HPDE6-E6E7 (cell line): Measurements from ENCODE around the gene EXPH5.
A peak's percentile ranks its signal among the peaks of the same experiment; 100 is the strongest.
"Not testable (repeated sequence)": the region's sequence is repeated elsewhere in the genome, so short reads cannot be mapped to it uniquely, and the experiment has no call there.

Source experiments
- DNase-seq: peaks from one replicate; pipeline ENCODE4 v3.0.0; 2011; ENCODE audit warnings: missing footprints; ENCODE audit errors: extremely low spot score

EXPH5 gene, protein sequence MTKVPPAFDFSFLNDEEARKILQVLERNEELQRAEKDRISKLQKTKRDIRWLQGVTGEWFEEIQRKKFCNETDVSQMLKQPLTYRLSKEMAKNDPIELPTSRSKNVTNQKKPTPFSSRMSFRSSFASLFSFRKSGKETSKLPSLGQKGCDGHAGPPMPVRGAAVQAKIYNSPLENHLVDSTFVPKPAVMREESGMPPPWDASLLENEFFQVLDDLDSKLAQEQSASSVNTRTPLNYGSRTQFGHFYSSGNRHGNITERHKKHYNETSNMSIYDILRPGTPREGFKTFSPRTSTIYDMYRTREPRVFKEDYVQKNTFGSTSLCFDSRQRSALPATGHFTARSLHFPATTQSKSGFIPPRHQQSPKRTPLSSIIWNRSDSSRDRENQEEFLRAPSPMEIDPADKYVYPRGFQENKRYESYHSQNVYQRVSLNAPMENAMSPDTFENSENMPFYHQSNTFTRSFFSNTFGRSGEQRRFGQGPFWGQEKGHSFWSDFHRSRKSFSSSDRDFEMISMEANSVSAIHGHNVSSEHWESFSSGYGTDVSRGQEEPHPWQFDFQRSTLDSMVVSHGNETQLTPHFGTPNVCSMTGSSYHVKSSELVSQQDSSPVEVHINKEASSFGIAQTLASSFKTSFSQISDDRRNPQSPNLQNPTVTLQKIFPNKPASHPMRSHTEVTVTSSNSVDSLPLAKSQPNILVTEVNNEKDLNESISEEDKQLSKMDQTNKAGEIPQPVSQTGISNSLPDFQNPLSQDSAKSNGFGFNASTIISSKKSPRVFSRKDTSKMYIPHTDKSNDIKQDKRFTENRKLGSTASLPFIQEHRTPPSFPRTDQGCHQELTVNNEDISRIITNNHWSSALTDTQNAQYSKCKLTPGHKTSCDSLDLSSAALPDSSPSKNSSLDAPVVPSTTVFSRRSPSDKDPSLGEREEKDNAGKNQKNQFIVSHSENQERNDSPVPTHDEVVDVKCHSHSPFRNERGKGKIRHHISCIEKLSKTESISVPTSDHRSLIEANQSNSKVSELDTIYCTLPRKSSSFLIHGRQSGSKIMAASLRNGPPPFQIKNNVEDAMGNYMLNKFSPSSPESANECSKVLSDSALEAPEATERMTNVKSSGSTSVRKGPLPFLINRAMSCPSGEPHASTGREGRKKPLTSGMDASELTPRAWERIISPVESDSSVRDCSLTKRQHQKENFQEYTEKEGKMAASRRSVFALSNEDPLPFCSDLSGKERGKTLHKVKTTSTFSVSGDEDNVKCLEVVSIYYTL (N-terminal part only)

GRCh38 chr11:108593214-108593922 lies at the start of gene EXPH5:
TSS of gene EXPH5 (minus strand) at chr11:108593768. CDS start at chr11:108593536, 232 bp downstream.
- peak; percentile 89 for DNase-seq

- not testable (repeated sequence) for DNase-seq
These were observed 48.2 kb upstream of the EXPH5 start for GRCh38 chr11:108641752-108642151.

GRCh38 chr11:108639146-108639545 lies 45.6 kb upstream of the EXPH5 start:
- DNase-seq: no peak

- no peak for DNase-seq
These were observed 42.7 kb upstream of the EXPH5 start for GRCh38 chr11:108636222-108636621.

- DNase-seq: peak; percentile 10
These were observed 41.5 kb upstream of the EXPH5 start for GRCh38 chr11:108635106-108635505.

DNA sequence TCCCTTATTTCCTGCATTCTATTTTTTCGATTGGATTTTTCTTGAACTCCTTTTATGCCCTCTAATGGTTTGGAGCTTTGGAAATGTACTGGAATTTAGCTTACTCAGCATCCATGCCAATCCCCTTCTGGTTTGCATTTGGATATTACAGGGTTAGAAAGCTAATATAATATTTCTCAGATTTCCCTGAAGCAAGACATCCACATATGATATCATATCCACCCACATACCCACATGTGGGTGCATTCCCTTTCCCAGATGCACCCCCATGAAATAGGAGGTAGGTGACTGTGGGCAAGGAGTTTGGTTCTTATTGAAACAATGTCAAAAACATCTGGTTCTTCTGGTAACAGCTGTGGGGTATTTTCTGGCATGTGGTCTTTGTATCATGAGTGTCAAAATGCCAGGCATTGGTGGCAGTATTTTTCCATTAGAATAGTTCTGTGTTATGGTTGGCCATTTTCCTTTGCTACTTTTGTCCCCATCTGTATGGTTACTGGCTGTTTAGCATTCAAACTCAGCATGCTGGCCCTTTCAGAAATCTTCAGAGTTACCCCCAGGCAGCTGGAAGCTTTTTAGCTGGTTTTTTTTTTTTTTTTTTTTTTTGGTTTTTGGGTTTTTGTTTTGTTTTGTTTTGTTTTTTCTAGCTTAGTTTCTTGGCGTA lies 38.6 kb upstream of the EXPH5 start:
- DNase-seq: no peak

GRCh38 chr11:108629274-108629673 lies 35.7 kb upstream of the EXPH5 start:
- no peak for DNase-seq

GRCh38 chr11:108628812-108629211 lies 35.2 kb upstream of the EXPH5 start:
- DNase-seq: no peak

DNA sequence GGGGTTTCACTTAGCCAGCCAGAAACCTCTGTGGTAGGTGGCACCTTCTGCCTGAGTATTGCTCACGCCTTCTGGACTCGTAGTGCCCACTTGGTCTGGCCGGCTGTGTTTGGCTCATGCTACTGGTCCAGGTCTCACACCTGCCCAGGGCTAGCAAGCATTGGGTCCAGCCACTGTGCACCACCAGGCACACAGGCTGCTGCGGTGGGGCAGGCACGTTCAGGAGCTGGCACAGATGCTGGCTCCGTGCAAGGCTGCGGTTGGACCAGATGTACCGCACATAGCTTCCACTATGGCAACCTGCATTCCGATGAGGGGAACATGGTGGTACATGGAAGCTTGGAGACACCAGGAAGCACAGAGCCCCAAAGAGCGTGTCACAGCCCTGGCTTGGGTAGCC lies 34.8 kb upstream of the EXPH5 start:
- DNase-seq: no peak

DNA sequence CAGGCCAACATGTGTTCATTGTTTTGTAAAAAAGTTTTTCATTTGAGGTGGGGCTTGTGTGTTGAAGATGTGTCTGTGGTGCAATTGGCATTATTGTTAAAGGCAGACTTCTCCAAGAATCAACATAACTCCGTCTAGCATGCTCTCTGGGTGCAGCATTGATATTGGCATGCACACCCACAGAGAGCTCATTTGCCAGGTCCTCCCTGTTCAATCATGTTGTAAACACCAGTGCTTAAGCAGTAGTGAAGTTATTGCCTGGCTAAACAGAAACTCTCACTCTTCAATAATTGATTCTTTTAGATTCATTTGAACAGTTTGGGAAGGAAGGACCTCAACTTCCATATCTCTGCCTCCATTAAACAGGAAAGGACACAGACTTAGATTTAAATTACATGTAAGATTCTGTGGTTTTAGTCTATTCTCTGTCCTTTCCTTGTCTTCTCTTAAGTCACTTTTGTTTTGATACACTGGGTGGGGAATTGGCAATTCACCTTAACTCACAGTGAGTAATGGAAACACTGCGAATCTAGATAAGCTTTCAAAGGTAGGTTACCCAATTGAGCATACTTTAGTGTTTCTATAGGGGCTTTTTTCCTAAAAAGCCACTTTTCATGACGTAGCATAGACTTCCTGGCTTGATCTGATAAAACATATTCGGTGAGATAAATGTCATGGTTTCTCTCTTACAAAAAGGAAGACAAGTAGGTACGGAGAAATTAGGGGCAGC lies 30.8 kb upstream of the EXPH5 start:
- DNase-seq: no peak

GRCh38 chr11:108622341-108622740 lies 28.8 kb upstream of the EXPH5 start:
- DNase-seq: no peak

DNA sequence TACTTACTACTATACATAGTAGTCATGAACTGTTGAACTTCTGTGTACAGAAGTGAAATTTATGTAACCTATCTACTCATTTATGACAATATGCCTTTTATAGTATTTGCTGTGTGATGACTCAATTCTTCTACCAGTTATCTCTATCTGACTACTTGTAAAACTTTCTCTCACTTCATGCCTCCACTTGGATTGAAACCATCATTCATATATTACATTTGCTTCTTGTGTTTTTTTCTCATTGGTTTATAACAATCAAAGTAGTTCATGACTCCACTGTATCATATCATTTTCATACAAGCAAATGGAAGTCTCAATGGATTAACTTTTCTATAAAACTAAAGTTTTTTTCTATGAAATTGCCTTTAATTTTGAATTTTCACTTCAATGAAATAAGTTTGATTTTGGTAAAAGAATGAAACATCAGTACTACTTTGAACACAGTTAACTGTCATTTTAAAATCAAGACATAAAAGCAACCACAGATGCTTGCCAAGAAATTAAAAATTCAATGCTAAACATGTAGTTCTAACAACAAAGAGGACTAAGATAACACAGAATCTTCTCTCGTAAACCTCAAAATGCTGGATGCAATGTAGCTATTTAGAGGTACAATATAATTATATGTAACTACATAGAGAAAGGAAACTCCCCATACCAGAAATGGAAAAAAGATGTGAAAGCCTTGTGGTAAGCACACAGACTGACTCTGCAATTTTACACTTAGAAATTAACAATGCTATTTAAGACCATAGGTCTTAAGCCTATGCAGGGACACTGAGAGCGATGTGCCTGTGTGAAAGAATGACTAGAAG lies 27.6 kb upstream of the EXPH5 start:
- no peak for DNase-seq

DNA sequence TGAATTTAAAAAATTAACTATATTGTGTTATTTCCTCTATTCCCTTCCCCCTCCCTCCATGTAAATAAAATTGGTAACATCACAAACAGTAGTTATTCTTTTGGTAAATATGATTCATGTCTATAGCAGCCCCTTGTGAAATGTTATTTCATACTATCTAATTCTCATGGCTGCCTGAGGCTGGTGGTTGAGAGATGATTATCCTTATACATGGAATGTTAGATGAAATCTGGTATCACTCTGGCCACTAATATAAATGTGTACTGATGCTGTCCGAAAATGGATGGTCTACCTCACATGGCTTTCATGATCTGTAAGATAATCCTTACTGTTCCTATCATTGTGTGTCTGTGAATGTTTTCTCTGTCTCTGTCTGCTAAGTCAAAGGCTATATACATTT lies 25.0 kb upstream of the EXPH5 start:
- DNase-seq: no peak

DNA sequence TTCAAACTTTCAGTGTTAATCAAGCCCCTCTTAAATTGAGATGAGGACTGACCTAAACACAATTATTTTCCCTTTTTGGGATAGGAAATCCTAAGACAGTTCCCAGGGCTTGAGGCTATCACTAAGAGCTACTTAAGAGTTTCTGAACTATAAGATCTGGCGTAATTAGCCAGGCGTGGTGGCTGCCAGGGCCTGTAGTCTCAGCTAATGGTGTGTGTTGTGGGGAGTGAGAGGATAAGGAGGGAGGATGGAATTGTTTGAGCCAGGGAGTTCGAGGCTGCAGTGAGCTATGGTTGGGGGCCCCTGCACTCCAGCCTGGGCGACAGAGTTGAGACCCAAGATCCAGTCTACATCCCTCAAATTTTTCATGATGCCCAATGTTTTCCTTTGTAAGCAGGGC lies 23.5 kb upstream of the EXPH5 start:
- no peak for DNase-seq

GRCh38 chr11:108616549-108616948 lies 23.0 kb upstream of the EXPH5 start:
- peak; percentile 92 for DNase-seq

GRCh38 chr11:108614086-108614485 lies 20.5 kb upstream of the EXPH5 start:
- no peak for DNase-seq

- DNase-seq: no peak
These were observed 16.1 kb upstream of the EXPH5 start for GRCh38 chr11:108609682-108610081.

- no peak for DNase-seq
These were observed 15.0 kb upstream of the EXPH5 start for GRCh38 chr11:108608548-108608947.

DNA sequence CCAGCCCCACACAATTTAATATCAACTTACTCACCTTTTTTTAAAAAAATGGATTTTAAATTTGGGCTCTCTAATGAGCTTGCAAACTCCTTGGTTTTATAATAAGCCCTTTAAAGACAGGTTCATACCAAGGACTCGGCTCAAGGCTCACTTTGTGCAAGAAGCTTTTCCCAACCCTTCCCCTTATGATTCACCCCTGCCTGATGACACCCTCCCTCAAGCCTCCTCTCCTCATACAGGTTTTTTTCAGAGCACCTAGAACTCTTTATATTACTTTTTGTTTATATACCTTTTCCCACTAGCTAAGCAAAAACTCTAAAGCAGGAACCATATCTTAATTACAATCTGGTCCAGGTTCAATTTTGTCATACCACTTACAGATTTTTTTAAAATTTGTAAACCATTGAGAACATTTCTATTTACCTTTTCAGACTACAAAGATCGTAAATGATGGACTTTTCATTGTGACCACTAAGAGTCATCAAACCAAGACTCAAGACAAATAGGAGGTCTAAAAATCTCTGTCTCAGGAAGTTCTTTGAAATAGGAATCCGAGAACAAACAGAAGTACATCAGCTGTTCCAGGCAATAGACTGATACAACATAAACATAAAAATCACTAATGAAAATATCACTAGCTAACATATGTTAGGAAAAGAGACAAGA lies 13.1 kb upstream of the EXPH5 start:
- DNase-seq: no peak
